ENCODE data around the gene CFLAR.

The CFLAR gene

DNA sequence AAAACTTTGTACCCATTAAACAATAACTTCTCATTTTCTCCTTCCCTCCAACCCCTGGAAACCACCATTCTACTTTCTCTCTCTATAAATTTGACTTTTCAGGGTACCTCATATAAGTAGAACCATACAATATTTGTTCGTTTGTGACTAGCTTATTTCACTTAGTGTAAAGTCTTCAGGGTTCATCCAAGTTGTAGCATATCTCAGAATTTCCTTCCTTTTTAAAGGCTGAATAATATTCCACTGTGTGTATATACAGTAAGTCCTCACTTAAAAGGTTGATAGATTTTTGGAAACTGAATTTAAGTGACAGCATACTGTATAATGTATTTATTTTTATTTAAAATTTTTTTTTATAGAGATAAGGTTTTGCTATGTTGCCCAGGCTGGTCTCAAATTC is 80.8 kb downstream of the CFLAR start:
- Histone ChIP-seq H3K36me3 (ENCODE audit: insufficient read depth, low read length) (0 out of 2 replicates have a peak, but pooled peaks cover 8% of the 10 kb centered on the region), H2AFZ (ENCODE audit: low read length, unreplicated experiment) (no peak overlapping the region), H3K4me3 (ENCODE audit: low read depth, low read length) (no peak overlapping the region), H3K79me2 (ENCODE audit: control insufficient read depth, insufficient read depth, low read length, unreplicated experiment) (no peaks in the 10 kb centered on the region), H3K4me1 (ENCODE audit: control insufficient read depth, insufficient read depth, low read length, unreplicated experiment) (no peaks in the 10 kb centered on the region), H3K27ac (ENCODE audit: low read depth, low read length) (no peak overlapping the region), H3K27me3 (ENCODE audit: insufficient read depth, low read length) (no peaks in the 10 kb centered on the region)

DNA sequence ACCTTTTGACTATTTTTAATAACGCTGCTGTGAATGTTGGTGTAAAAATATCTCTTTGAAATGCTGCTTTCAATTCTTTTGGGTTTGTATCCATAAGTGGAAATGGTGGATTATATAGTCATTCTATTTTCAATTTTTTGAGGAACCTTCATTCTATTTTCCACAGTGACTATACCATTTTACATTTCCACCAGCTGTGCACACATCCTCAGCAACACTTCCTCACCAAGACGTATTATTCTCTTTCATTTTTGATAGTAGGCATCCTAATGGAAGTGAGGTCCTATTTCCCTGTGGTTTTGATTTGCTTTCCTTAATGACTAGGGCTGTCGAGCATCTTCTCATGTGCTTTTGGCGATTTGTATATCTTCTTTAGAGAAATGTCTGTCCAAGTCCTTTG is 81.8 kb downstream of the CFLAR start:
- Histone ChIP-seq H2AFZ (ENCODE audit: low read length, unreplicated experiment) (no peak overlapping the region), H3K79me2 (ENCODE audit: control insufficient read depth, insufficient read depth, low read length, unreplicated experiment) (no peaks in the 10 kb centered on the region), H3K27me3 (ENCODE audit: insufficient read depth, low read length) (no peaks in the 10 kb centered on the region), H3K4me1 (ENCODE audit: control insufficient read depth, insufficient read depth, low read length, unreplicated experiment) (no peaks in the 10 kb centered on the region), H3K27ac (ENCODE audit: low read depth, low read length) (no peak overlapping the region), H3K4me3 (ENCODE audit: low read depth, low read length) (no peak overlapping the region), H3K36me3 (ENCODE audit: insufficient read depth, low read length) (0 out of 2 replicates have a peak, but pooled peaks cover 8% of the 10 kb centered on the region)

DNA sequence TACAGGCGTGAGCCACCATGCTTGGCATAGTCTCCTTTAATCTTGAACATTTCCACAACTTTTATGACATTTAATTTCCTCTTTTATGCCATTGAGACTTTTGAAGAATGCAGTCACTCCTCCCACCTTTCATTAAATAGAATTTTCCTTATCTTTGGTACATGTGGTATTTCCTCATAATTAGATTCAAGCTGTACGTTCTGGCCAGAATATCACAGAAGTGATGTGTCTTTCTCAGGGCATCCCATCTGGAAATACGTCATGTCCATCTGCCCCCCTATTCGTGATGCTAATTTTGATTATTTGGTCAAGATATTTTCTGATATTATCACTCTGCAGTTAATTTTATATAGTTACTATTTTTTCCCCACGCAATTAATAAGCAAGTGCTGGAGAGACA is 83.9 kb downstream of the CFLAR start:
- Histone ChIP-seq H2AFZ (ENCODE audit: low read length, unreplicated experiment) (no peak overlapping the region), H3K27me3 (ENCODE audit: insufficient read depth, low read length) (no peaks in the 10 kb centered on the region), H3K4me1 (ENCODE audit: control insufficient read depth, insufficient read depth, low read length, unreplicated experiment) (no peaks in the 10 kb centered on the region), H3K27ac (ENCODE audit: low read depth, low read length) (no peak overlapping the region), H3K79me2 (ENCODE audit: control insufficient read depth, insufficient read depth, low read length, unreplicated experiment) (no peaks in the 10 kb centered on the region), H3K36me3 (ENCODE audit: insufficient read depth, low read length) (0 out of 2 replicates have a peak, but pooled peaks cover 8% of the 10 kb centered on the region), H3K4me3 (ENCODE audit: low read depth, low read length) (no peak overlapping the region)

DNA sequence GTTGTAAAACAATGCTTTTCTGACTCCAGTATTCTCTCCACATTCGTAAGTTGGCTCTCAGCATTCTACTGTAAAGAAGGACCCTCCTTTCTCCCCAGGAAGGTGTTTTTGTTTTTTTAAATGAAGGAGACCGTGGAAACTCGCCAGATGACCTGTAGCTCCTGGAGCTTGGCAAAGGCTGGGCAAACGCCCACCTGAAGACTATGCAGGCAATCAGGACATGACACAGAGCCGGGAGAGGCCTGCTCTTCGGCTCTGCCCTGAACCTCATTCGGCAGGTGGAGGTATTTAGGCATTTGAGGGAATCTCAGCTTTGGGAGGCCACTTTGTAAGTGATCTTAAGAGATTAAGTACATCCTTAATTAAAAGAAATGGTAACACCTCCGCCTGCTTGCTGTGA is 84.4 kb downstream of the CFLAR start:
- Histone ChIP-seq H2AFZ (ENCODE audit: low read length, unreplicated experiment) (no peak overlapping the region), H3K79me2 (ENCODE audit: control insufficient read depth, insufficient read depth, low read length, unreplicated experiment) (no peaks in the 10 kb centered on the region), H3K4me1 (ENCODE audit: control insufficient read depth, insufficient read depth, low read length, unreplicated experiment) (no peaks in the 10 kb centered on the region), H3K36me3 (ENCODE audit: insufficient read depth, low read length) (0 out of 2 replicates have a peak, but pooled peaks cover 8% of the 10 kb centered on the region), H3K27me3 (ENCODE audit: insufficient read depth, low read length) (no peaks in the 10 kb centered on the region), H3K4me3 (ENCODE audit: low read depth, low read length) (no peak overlapping the region), H3K27ac (ENCODE audit: low read depth, low read length) (no peak overlapping the region)

DNA sequence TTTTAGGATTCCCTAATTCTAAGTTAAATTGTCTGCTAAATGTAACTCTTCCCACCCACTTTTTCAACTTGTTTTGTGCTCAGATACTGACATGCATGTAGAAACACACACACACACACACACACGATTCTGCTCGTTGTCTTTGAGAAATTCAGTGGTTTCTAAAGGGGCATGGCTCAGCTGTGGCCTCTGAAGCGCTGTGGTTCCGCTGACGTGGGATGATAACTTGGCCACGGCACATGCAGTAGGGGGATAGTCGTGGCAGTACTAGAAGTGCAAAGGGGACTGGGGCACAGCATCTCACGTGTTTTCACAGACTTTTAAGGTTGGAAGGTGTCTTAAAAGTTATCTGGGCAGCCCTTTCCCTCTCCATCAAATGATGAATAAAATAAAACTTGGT is 85.4 kb downstream of the CFLAR start:
- H3K79me2 ChIP-seq (ENCODE audit: control insufficient read depth, insufficient read depth, low read length, unreplicated experiment) = no peaks in the 10 kb centered on the region
- H2AFZ ChIP-seq (ENCODE audit: low read length, unreplicated experiment) = no peak overlapping the region
- H3K27ac ChIP-seq (ENCODE audit: low read depth, low read length) = no peak overlapping the region
- H3K36me3 ChIP-seq (ENCODE audit: insufficient read depth, low read length) = 0 out of 2 replicates have a peak, but pooled peaks cover 5% of the 10 kb centered on the region
- no peaks in the 10 kb centered on the region for H3K4me1 ChIP-seq (ENCODE audit: control insufficient read depth, insufficient read depth, low read length, unreplicated experiment)
- H3K27me3 ChIP-seq (ENCODE audit: insufficient read depth, low read length) = no peaks in the 10 kb centered on the region
- H3K4me3 ChIP-seq (ENCODE audit: low read depth, low read length) = no peak overlapping the region

DNA sequence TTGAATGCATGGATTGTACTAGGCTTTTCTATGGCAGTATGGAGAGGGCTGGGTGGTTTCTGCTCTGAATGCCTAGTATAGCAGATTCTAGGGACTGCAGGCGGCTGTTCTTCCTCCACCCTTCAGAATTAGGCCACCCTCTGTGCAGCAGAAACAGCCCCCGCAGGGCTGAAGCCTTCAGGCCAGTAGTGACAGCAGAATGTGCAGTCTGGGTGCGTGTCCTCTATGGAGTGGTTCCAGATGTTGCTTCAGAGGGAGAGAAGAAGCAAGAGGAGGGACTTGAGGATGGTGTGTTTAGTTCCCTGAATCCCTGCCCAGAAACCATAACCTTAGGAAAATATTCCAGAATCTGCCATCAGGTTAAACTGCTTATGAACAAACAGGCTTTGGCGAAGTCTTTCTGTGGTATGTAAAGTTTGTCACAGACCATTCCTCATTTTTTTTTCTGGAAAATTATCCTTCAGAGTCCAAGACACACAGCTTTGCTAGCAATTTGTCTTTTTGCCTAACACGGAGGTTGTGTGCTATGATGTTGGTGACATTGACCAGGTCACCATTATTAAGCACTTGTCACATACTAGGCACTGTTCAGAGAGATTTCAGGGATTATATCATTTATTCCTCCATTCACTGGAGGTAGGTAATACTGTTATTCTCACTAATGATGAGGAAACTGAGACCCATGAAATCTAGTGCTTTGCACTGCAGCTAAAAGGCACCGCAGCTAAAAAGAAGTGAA is 88.1 kb downstream of the CFLAR start:
- Histone ChIP-seq H3K79me2 (ENCODE audit: control insufficient read depth, insufficient read depth, low read length, unreplicated experiment) (no peaks in the 10 kb centered on the region), H3K27me3 (ENCODE audit: insufficient read depth, low read length) (no peaks in the 10 kb centered on the region), H3K27ac (ENCODE audit: low read depth, low read length) (no peak overlapping the region), H2AFZ (ENCODE audit: low read length, unreplicated experiment) (no peak overlapping the region), H3K4me3 (ENCODE audit: low read depth, low read length) (no peak overlapping the region), H3K4me1 (ENCODE audit: control insufficient read depth, insufficient read depth, low read length, unreplicated experiment) (no peaks in the 10 kb centered on the region), H3K36me3 (ENCODE audit: insufficient read depth, low read length) (no peaks in the 10 kb centered on the region)

DNA sequence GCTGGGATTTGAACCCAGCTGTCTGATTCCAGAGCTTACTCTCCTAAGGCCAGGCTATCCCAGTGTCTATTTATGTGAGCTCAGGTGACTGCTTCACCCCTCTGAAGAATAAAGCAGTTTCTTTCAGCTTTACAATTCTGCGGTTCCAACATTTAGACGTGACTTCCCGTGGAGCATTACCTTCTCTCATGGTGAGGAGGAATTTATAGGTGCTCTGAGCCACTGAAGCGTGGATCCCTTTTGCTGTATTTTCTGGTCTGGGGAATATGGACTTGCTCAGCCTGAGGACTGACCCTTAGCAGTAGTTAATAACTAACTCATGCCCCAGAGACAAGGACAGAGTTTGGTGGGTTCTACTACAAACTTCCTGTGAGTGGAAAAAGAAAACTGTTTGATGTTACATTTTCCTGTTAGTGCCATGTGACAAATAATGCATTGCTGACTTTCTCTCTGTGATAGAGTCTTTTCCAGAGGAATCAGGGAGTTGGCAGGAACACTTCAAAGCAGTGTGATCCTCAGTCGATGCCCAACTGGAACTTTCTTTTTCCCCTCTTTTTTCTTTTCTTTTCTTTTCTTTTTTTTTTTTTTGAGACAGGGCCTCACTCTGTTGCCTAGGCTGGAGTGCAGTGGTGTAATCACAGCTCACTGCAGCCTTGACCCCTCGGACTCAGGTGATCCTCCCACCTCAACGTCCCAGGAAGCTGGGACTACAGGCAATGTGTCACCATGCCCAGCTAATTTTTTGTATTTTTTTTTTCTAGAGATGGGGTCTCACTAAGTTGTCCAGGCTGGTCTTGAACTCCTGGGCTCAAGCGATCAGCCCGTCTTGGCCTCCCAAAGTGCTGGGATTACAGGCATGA is 88.9 kb downstream of the CFLAR start:
- no peak overlapping the region for H3K4me3 ChIP-seq (ENCODE audit: low read depth, low read length)
- no peak overlapping the region for H2AFZ ChIP-seq (ENCODE audit: low read length, unreplicated experiment)
- no peaks in the 10 kb centered on the region for H3K36me3 ChIP-seq (ENCODE audit: insufficient read depth, low read length)
- no peak overlapping the region for H3K27ac ChIP-seq (ENCODE audit: low read depth, low read length)
- no peaks in the 10 kb centered on the region for H3K79me2 ChIP-seq (ENCODE audit: control insufficient read depth, insufficient read depth, low read length, unreplicated experiment)
- no peaks in the 10 kb centered on the region for H3K27me3 ChIP-seq (ENCODE audit: insufficient read depth, low read length)
- H3K4me1 ChIP-seq (ENCODE audit: control insufficient read depth, insufficient read depth, low read length, unreplicated experiment) = no peaks in the 10 kb centered on the region

DNA sequence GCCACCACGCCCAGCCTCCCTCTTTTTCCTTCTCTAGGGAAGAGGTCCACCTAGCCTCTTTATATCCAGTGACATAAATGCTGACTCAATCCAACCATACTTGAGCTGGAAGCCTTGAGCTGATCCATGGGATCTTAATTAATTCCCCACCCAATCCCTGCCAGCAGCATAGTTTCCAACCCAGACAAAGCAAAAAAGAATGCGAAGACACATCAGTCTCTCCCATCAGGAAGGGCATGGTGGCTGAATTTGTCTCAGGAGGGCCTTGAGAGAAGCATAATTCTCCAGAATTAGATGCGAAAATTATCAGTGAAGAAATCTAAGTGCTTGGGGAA is 89.5 kb downstream of the CFLAR start:
- no peaks in the 10 kb centered on the region for H3K27me3 ChIP-seq (ENCODE audit: insufficient read depth, low read length)
- no peak overlapping the region for H2AFZ ChIP-seq (ENCODE audit: low read length, unreplicated experiment)
- H3K36me3 ChIP-seq (ENCODE audit: insufficient read depth, low read length) = no peaks in the 10 kb centered on the region
- H3K27ac ChIP-seq (ENCODE audit: low read depth, low read length) = no peak overlapping the region
- H3K4me3 ChIP-seq (ENCODE audit: low read depth, low read length) = no peak overlapping the region
- H3K79me2 ChIP-seq (ENCODE audit: control insufficient read depth, insufficient read depth, low read length, unreplicated experiment) = no peaks in the 10 kb centered on the region
- H3K4me1 ChIP-seq (ENCODE audit: control insufficient read depth, insufficient read depth, low read length, unreplicated experiment) = no peaks in the 10 kb centered on the region

DNA sequence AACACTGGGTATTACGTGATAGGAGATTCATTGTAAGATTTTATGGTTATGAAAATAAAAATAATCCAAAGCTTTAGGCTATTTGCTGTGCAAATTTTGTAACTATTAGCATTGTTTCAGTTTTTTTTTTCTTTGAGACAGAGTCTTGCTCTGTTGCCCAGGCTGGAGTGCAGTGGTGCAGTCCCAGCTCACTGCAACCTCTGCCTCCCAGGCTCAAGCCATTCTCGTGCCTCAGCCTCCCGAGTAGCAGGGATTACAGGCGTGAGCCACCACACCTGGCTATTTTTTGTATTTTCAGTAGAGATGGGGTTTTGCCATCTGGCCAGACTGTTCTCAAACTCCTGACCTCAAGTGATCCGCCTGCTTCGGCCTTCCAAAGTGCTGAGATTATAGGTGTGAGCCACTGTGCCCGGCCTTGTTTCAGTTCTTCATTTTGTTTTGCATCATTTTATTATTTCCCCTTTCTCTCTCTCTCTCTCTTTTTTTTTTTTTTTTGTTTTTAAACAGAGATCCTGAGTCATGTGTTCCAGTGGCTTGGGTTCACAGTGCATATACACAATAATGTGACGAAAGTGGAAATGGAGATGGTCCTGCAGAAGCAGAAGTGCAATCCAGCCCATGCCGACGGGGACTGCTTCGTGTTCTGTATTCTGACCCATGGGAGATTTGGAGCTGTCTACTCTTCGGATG is 92.7 kb downstream of the CFLAR start:
- no peaks in the 10 kb centered on the region for H3K27me3 ChIP-seq (ENCODE audit: insufficient read depth, low read length)
- H2AFZ ChIP-seq (ENCODE audit: low read length, unreplicated experiment) = no peak overlapping the region
- no peak overlapping the region for H3K4me3 ChIP-seq (ENCODE audit: low read depth, low read length)
- H3K27ac ChIP-seq (ENCODE audit: low read depth, low read length) = no peak overlapping the region
- no peaks in the 10 kb centered on the region for H3K36me3 ChIP-seq (ENCODE audit: insufficient read depth, low read length)
- no peaks in the 10 kb centered on the region for H3K79me2 ChIP-seq (ENCODE audit: control insufficient read depth, insufficient read depth, low read length, unreplicated experiment)
- H3K4me1 ChIP-seq (ENCODE audit: control insufficient read depth, insufficient read depth, low read length, unreplicated experiment) = no peaks in the 10 kb centered on the region

DNA sequence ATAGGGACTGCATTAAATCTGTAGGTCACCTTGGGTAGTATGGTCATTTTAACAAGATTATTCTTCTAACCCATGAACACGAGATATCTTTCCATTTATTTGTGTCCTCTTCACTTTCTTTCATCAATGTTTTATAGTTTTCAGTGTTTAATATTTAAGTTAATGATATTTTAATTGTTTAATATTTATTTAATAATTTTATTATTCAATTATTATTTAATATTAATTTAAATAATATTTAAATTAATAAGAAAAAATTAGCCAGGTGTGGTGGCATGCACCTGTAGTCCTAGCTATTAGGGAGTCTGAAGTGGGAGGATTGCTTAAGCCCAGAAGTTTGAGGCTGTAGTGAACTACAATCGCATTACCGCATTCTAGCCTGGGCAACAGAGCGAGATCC is 100.0 kb downstream of the CFLAR start:
- no peak overlapping the region for H3K27ac ChIP-seq (ENCODE audit: low read depth, low read length)
- no peak overlapping the region for H3K4me3 ChIP-seq (ENCODE audit: low read depth, low read length)
- no peaks in the 10 kb centered on the region for H3K79me2 ChIP-seq (ENCODE audit: control insufficient read depth, insufficient read depth, low read length, unreplicated experiment)
- no peaks in the 10 kb centered on the region for H3K27me3 ChIP-seq (ENCODE audit: insufficient read depth, low read length)
- H2AFZ ChIP-seq (ENCODE audit: low read length, unreplicated experiment) = no peak overlapping the region
- no peaks in the 10 kb centered on the region for H3K36me3 ChIP-seq (ENCODE audit: insufficient read depth, low read length)
- H3K4me1 ChIP-seq (ENCODE audit: control insufficient read depth, insufficient read depth, low read length, unreplicated experiment) = no peaks in the 10 kb centered on the region

All from ACC112 (cell line).